Vagina (tissue), 2 donors: Measurements from ENCODE around the gene ARSB.
"Not testable (repeated sequence)": the region's sequence is repeated elsewhere in the genome, so short reads cannot be mapped to it uniquely, and the experiment has no call there.

Experiments
- CTCF ChIP-seq, 3 experiments: fragments of 450-650 bp in 2 of 3; fragments of 200-600 bp in 1 of 3; sonication (generic) in 1 of 3; IDR thresholded peaks; one replicate each; pipeline ENCODE4 v1.5.1; 2017 to 2019; ENCODE audit warnings: antibody characterized with exemption in 3 of 3, mild to moderate bottlenecking in 2 of 3, moderate library complexity in 2 of 3
- POLR2A ChIP-seq, 2 donors: fragments of 450-650 bp; IDR thresholded peaks; one replicate each; pipeline ENCODE4 v1.6.1; 2017; ENCODE audit warnings: antibody characterized with exemption in 2 of 2, mild to moderate bottlenecking in 2 of 2, moderate library complexity in 2 of 2

- TF ChIP-seq CTCF, POLR2A (IDR thresholded peaks at IDR 0.05): not testable (repeated sequence)
These were observed 1.9 kb downstream of the ARSB start for GRCh38 chr5:78983194-78983593.
